Gastroesophageal sphincter (tissue), 2 donors: ENCODE results near the gene TEC.

Experiments
- POLR2A ChIP-seq, 2 donors: fragments of 450-650 bp; IDR thresholded peaks; one replicate each; pipeline ENCODE4 v1.6.1; 2017; ENCODE audit warnings: antibody characterized with exemption in 2 of 2, mild to moderate bottlenecking in 2 of 2, moderate library complexity in 1 of 2
- POLR2AphosphoS5 ChIP-seq: sonication (generic); formaldehyde crosslinking; IDR thresholded peaks from one replicate; pipeline ENCODE4 v1.6.1; 2017; ENCODE audit warnings: antibody characterized with exemption

DNA sequence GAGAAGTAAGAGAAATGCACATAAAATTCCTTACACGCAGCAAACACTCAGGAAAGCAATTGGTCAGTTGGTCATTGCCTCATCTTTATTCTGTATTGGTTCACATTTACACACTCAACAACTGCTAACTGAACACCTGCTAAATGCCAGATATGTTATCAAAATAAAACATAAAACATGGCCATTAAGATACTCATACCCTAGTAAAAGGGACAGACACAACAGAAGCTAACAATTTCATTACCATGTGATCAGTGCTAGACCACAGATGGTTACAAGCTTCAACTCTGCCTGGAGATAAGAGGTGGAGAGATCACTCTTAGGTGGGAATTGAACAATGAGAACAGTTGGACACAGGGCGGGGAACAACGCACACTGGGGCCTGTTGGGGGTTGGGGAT is 26.2 kb downstream of the TEC start:
- TF ChIP-seq POLR2AphosphoS5 (no peak), POLR2A (IDR thresholded peaks at IDR 0.05) (no peak)
